GM23338 (cell line): ENCODE data around the gene NRP2. TPM values are rescaled to one million over a fixed set of nuclear protein-coding genes. Genes with fewer than 3 reads are reported as not detected.

ENCODE experiments used
- ATAC-seq: fragments of 200-7000 bp; cut with Tn5 transposase; 3 replicates; pipeline ENCODE4 v1.9.1; 2020
- DNase-seq: peaks from one replicate; pipeline ENCODE4 v3.0.0-alpha.2; 2015; ENCODE audit warnings: low spot score
- H2AFZ ChIP-seq: fragments of 200-600 bp; sonication (generic); 2 replicates; pipeline ENCODE4 v1.8.0; 2016; ENCODE audit warnings: antibody characterized with exemption, mild to moderate bottlenecking, moderate library complexity
- H3F3A ChIP-seq: fragments of 200-600 bp; sonication (generic); replicated peaks from 2 replicates; pipeline ENCODE4 v1.8.0; 2017; ENCODE audit warnings: antibody characterized with exemption, mixed run types, low read depth
- H3K27ac ChIP-seq: fragments of 200-600 bp; sonication (generic); 2 replicates; pipeline ENCODE4 v1.6.1; 2016; ENCODE audit warnings: low read depth
- H3K27me3 ChIP-seq: fragments of 200-600 bp; sonication (generic); 2 replicates; pipeline ENCODE4 v1.8.0; 2016; ENCODE audit warnings: mild to moderate bottlenecking, mixed run types, moderate library complexity; ENCODE audit not compliant: insufficient read depth
- H3K36me3 ChIP-seq: fragments of 200-600 bp; sonication (generic); 2 replicates; pipeline ENCODE4 v1.8.0; 2016; ENCODE audit warnings: mild to moderate bottlenecking; ENCODE audit not compliant: insufficient read depth
- H3K4me1 ChIP-seq: fragments of 200-600 bp; sonication (generic); 2 replicates; pipeline ENCODE4 v1.8.0; 2016; ENCODE audit warnings: mild to moderate bottlenecking, moderate library complexity; ENCODE audit not compliant: insufficient read depth
- H3K4me2 ChIP-seq: fragments of 200-600 bp; sonication (generic); 2 replicates; pipeline ENCODE4 v1.7.1; 2017; ENCODE audit warnings: mixed run types
- H3K4me3 ChIP-seq: fragments of 200-600 bp; sonication (generic); 2 replicates; pipeline ENCODE4 v1.6.1; 2016; ENCODE audit warnings: mixed run types
- H3K79me2 ChIP-seq: fragments of 200-600 bp; sonication (generic); replicated peaks from 2 replicates; pipeline ENCODE4 v1.8.0; 2017; ENCODE audit warnings: mild to moderate bottlenecking; ENCODE audit not compliant: insufficient read depth
- H3K9me2 ChIP-seq: fragments of 200-600 bp; sonication (generic); 2 replicates; pipeline ENCODE4 v1.8.0; 2017; ENCODE audit not compliant: insufficient read depth
- H4K20me1 ChIP-seq: fragments of 200-600 bp; sonication (generic); replicated peaks from 2 replicates; pipeline ENCODE4 v1.8.0; 2017; ENCODE audit warnings: mild to moderate bottlenecking; ENCODE audit not compliant: insufficient read depth
- H3K27ac Mint-ChIP-seq: 2 replicates; pipeline ENCODE4 v1.8.0; 2020; ENCODE audit warnings: inconsistent platforms, mild to moderate bottlenecking, moderate library complexity, mixed read lengths
- H3K27me3 Mint-ChIP-seq: 3 replicates; pipeline ENCODE4 v1.8.0; 2022; ENCODE audit warnings: low read depth, mild to moderate bottlenecking, moderate library complexity, mixed read lengths, inconsistent platforms; ENCODE audit not compliant: insufficient read depth, poor library complexity
- H3K36me3 Mint-ChIP-seq: 3 replicates; pipeline ENCODE4 v1.8.0; 2021; ENCODE audit warnings: low read depth, mild to moderate bottlenecking, inconsistent platforms, moderate library complexity, mixed read lengths
- H3K4me1 Mint-ChIP-seq: 3 replicates; pipeline ENCODE4 v1.8.0; 2020; ENCODE audit warnings: mild to moderate bottlenecking, inconsistent platforms, mixed read lengths
- H3K4me3 Mint-ChIP-seq: 3 replicates; pipeline ENCODE4 v1.8.0; 2021; ENCODE audit warnings: moderate library complexity, mild to moderate bottlenecking, inconsistent platforms, mixed read lengths
- H3K9me3 Mint-ChIP-seq: 3 replicates; pipeline ENCODE4 v1.8.0; 2020; ENCODE audit warnings: moderate library complexity, mild to moderate bottlenecking, inconsistent platforms, mixed read lengths
- CREB1 ChIP-seq: fragments of 250-450 bp; sonication (Bioruptor Pico); IDR thresholded peaks from 2 replicates; pipeline ENCODE4 v1.5.0; 2020; ENCODE audit warnings: low read depth, mild to moderate bottlenecking, moderate library complexity
- CTCF ChIP-seq, 2 experiments: fragments of 200-600 bp in 1 of 2; sonication (generic) in 1 of 2; conservative IDR thresholded peaks; 2 replicates each; pipeline versions ENCODE4 v1.5.1 to v1.6.1; 2016 to 2017; ENCODE audit warnings: antibody characterized with exemption in 2 of 2, low read depth in 2 of 2, mild to moderate bottlenecking in 2 of 2, moderate library complexity in 1 of 2
- ETS1 ChIP-seq: IDR thresholded peaks from 2 replicates; pipeline ENCODE4 v1.6.1; 2016; ENCODE audit warnings: antibody characterized with exemption
- EZH2 ChIP-seq: fragments of 200-600 bp; sonication (generic); IDR thresholded peaks from one replicate; pipeline ENCODE4 v1.8.0; 2017; ENCODE audit warnings: antibody characterized with exemption, mild to moderate bottlenecking, low read depth; ENCODE audit not compliant: unreplicated experiment
- EZH2phosphoT487 ChIP-seq: fragments of 200-600 bp; sonication (generic); IDR thresholded peaks from one replicate; pipeline ENCODE4 v1.8.1; 2018; ENCODE audit warnings: antibody characterized with exemption; ENCODE audit not compliant: unreplicated experiment
- JUNB ChIP-seq: IDR thresholded peaks from one replicate; pipeline ENCODE4 v1.6.1; 2016; ENCODE audit warnings: antibody characterized with exemption; ENCODE audit not compliant: unreplicated experiment
- NANOG ChIP-seq: IDR thresholded peaks from 2 replicates; pipeline ENCODE4 v1.6.1; 2016; ENCODE audit warnings: antibody characterized with exemption, borderline replicate concordance
- POLR2AphosphoS5 ChIP-seq: IDR thresholded peaks from 2 replicates; pipeline ENCODE4 v1.6.1; 2016; ENCODE audit warnings: antibody characterized with exemption, low read depth
- REST ChIP-seq: IDR thresholded peaks from one replicate; pipeline ENCODE4 v1.6.1; 2018; ENCODE audit warnings: antibody characterized with exemption; ENCODE audit not compliant: unreplicated experiment
- STAT1 ChIP-seq: IDR thresholded peaks from one replicate; pipeline ENCODE4 v1.6.1; 2016; ENCODE audit warnings: antibody characterized with exemption; ENCODE audit not compliant: unreplicated experiment
- ZNF114 ChIP-seq: fragments of 250-450 bp; sonication (Bioruptor Pico); IDR thresholded peaks from 2 replicates; pipeline ENCODE4 v1.5.0; 2020; ENCODE audit warnings: mild to moderate bottlenecking, moderate library complexity
- ZNF331 ChIP-seq: fragments of 250-450 bp; sonication (Bioruptor Pico); IDR thresholded peaks from 2 replicates; pipeline ENCODE4 v1.5.0; 2020; ENCODE audit warnings: low read depth, mild to moderate bottlenecking, moderate library complexity
- ZNF462 ChIP-seq: fragments of 250-450 bp; sonication (Bioruptor Pico); IDR thresholded peaks from 2 replicates; pipeline ENCODE4 v1.5.0; 2020; ENCODE audit warnings: mild to moderate bottlenecking, moderate library complexity
- polyA plus RNA-seq: library from polyadenylated mRNA; unstranded; fragments of >200 nt; fragmentation: Nextera tagmentation; extraction: Ambion mirVana; gene quantifications from 2 replicates; pipeline ENCODE4 v1.2.1, GENCODE V29; 2016
- total RNA-seq: library from RNA; depleted of rRNA; stranded (reverse); fragments of >200 nt; shearing (Covaris generic); gene quantifications from 2 replicates; pipeline ENCODE4 v1.2.3, GENCODE V29; 2014

NRP2 gene
- total and polyA plus RNA-seq, 2 experiments from 2014 or later = 18.4 to 22.0 TPM

- Mint-ChIP-seq H3K36me3 (no peaks in the 10 kb centered on the region), H3K27me3 (peaks cover 7% of the 10 kb centered on the region), H3K4me1 (peaks cover 9% of the 10 kb centered on the region), H3K4me3 (no peak overlapping the region), H3K27ac (no peak overlapping the region), H3K9me3 (no peaks in the 10 kb centered on the region)
- Histone ChIP-seq H3K4me1 (no peaks in the 10 kb centered on the region), H3K4me2 (no peak overlapping the region), H3K9me2 (no peaks in the 10 kb centered on the region; the same call in 1 of the 2 replicates), H3K4me3 (no peak overlapping the region), H3K27ac (no peak overlapping the region), H3K79me2 (no peaks in the 10 kb centered on the region), H3K27me3 (no peaks in the 10 kb centered on the region), H4K20me1 (no peaks in the 10 kb centered on the region), H3K36me3 (no peaks in the 10 kb centered on the region), H2AFZ (0 out of 2 replicates have a peak overlapping the region, but pooled peaks have one; percentile 23), H3F3A (no peaks in the 10 kb centered on the region)
- no peak for TF ChIP-seq ETS1
- no peak for TF ChIP-seq NANOG
- TF ChIP-seq JUNB = no peak
- no peak for TF ChIP-seq CREB1 (CRISPR knock-in tag)
- TF ChIP-seq ZNF462 (CRISPR knock-in tag) = no peak
- TF ChIP-seq ZNF114 (CRISPR knock-in tag) = no peak
- no peak for TF ChIP-seq ZNF331
- TF ChIP-seq STAT1 = no peak
- no peak for TF ChIP-seq POLR2AphosphoS5
- TF ChIP-seq REST = no peak
- no peak for TF ChIP-seq CTCF (conservative IDR thresholded peaks at IDR 0.05; ENCODE audit: low read depth in 2 of 2)
- no peak for TF ChIP-seq EZH2
- TF ChIP-seq EZH2phosphoT487 = no peak
- DNase-seq (no peak), ATAC-seq (no peak)
Measured at GRCh38 chr2:205807229-205807628, 124.9 kb downstream of the NRP2 start.
